Common myeloid progenitor, CD34-positive (primary cell): Measurements from ENCODE around the gene NCOA3.

Experiments
- CTCF ChIA-PET: fragments of 350-600 bp; sonication (Branson Sonifier 250); formaldehyde crosslinking; loops from one replicate; lab custom pipeline; 2021; ENCODE audit warnings: antibody characterized with exemption; lab: Charles Lee
- POLR2A ChIA-PET: fragments of 350-600 bp; sonication (Branson Sonifier 250); formaldehyde crosslinking; loops from one replicate; lab custom pipeline; 2021; ENCODE audit warnings: antibody characterized with exemption; lab: Charles Lee
- DNase-seq, 3 donors: peaks; one replicate each; pipeline versions ENCODE4 v3.0.0 to v3.0.0-alpha.2; 2013
- H3K27ac ChIP-seq, 2 experiments: 1 replicate in 1 of 2; 2 replicates in 1 of 2; pipeline ENCODE4 v1.7.0; 2013; ENCODE audit warnings: inconsistent platforms in 2 of 2, low read length in 2 of 2, mild to moderate bottlenecking in 2 of 2, low read depth in 1 of 2, moderate library complexity in 1 of 2; ENCODE audit not compliant: severe bottlenecking in 2 of 2, insufficient read depth in 1 of 2, poor library complexity in 1 of 2
- H3K27me3 ChIP-seq, 5 experiments: replicated peaks in 2 of 5; 1 replicate in 3 of 5; 2 replicates in 2 of 5; pipeline versions ENCODE4 v1.6.1 to v1.7.0; 2013; ENCODE audit warnings: low read length in 4 of 5, mild to moderate bottlenecking in 2 of 5, moderate library complexity in 2 of 5, inconsistent platforms in 1 of 5; ENCODE audit not compliant: insufficient read depth in 5 of 5, control insufficient read depth in 4 of 5
- H3K36me3 ChIP-seq, 4 experiments: 1 replicate in 2 of 4; 2 replicates in 2 of 4; pipeline versions ENCODE4 v1.6.1 to v1.7.0; 2013; ENCODE audit warnings: low read length in 3 of 4, control low read depth in 1 of 4, mild to moderate bottlenecking in 1 of 4; ENCODE audit not compliant: control insufficient read depth in 4 of 4, insufficient read depth in 4 of 4
- H3K4me1 ChIP-seq, 4 experiments: 1 replicate in 3 of 4; 2 replicates in 1 of 4; pipeline versions ENCODE4 v1.6.1 to v1.7.1; 2013; ENCODE audit warnings: low read length in 3 of 4, mild to moderate bottlenecking in 3 of 4, control low read depth in 1 of 4, inconsistent platforms in 1 of 4, moderate library complexity in 1 of 4; ENCODE audit not compliant: control insufficient read depth in 4 of 4, insufficient read depth in 4 of 4; ENCODE audit errors: control extremely low read depth in 1 of 4
- H3K4me3 ChIP-seq, 7 experiments: 1 replicate in 4 of 7; 2 replicates in 3 of 7; pipeline versions ENCODE4 v1.5.1 to v1.7.0; 2013; ENCODE audit warnings: mild to moderate bottlenecking in 7 of 7, low read length in 6 of 7, moderate library complexity in 6 of 7, inconsistent platforms in 2 of 7, low read depth in 2 of 7, control low read depth in 1 of 7; ENCODE audit not compliant: insufficient read depth in 4 of 7, control insufficient read depth in 1 of 7; ENCODE audit errors: extremely low read depth in 1 of 7
- H3K9me3 ChIP-seq, 5 experiments: 1 replicate in 4 of 5; 2 replicates in 1 of 5; pipeline versions ENCODE4 v1.6.1 to v1.7.1; 2013; ENCODE audit warnings: low read length in 4 of 5, mild to moderate bottlenecking in 2 of 5, inconsistent platforms in 1 of 5, low read depth in 1 of 5, moderate library complexity in 1 of 5; ENCODE audit not compliant: control insufficient read depth in 4 of 5, insufficient read depth in 2 of 5; ENCODE audit errors: control extremely low read depth in 1 of 5
- WGBS: methylation state at CpG from one replicate; pipeline ENCODE4 v1.1.5; 2013; ENCODE audit not compliant: insufficient coverage; 5-methylcytosine and 5-hydroxymethylcytosine counted together

The NCOA3 gene

DNA sequence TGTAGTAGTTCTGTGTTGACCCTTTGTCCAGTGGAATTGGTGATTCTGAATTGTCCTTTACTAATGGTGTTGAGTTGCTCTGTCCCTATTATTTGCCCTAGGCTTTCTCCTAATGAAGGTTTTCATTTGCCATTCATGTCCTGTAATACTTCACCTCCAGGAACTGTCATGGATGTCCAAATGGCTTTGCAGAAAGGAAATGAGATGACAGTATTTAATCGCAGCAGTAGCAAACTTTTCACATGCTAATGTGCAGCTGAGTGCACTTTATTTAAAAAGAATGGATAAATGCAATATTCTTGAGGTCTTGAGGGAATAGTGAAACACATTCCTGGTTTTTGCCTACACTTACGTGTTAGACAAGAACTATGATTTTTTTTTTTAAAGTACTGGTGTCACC, 152.2 kb downstream of the NCOA3 start:
- peaks cover 17 to 57% (median 33%) of the 10 kb centered on the region in 4 experiments for H3K36me3 ChIP-seq
- ChIA-PET POLR2A (no interaction called here), CTCF (interaction anchor here (0.7 to 1.7 kb wide), 2 partner anchors 9 to 23 kb away, joined by 3 to 9 read pairs; no protein-coding TSS in a partner anchor)
- WGBS = 0% methylated on average over 1 of the region's 2 CpGs
- no peak overlapping the region for H3K27ac ChIP-seq
- no peaks in the 10 kb centered on the region for H3K27me3 ChIP-seq
- peaks cover 0 to 44% (median 21%) of the 10 kb centered on the region in 4 experiments for H3K4me1 ChIP-seq
- no peaks in the 10 kb centered on the region for H3K9me3 ChIP-seq
- DNase-seq = no peak
- no peak overlapping the region for H3K4me3 ChIP-seq

DNA sequence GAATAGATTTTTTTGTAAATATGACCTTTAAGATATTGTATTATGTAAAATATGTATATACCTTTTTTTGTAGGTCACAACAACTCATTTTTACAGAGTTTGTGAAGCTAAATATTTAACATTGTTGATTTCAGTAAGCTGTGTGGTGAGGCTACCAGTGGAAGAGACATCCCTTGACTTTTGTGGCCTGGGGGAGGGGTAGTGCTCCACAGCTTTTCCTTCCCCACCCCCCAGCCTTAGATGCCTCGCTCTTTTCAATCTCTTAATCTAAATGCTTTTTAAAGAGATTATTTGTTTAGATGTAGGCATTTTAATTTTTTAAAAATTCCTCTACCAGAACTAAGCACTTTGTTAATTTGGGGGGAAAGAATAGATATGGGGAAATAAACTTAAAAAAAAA, 152.7 kb downstream of the NCOA3 start:
- no peak overlapping the region for H3K27ac ChIP-seq
- no CpG with 5 or more reads among the region's 1 CpG for WGBS

DNA sequence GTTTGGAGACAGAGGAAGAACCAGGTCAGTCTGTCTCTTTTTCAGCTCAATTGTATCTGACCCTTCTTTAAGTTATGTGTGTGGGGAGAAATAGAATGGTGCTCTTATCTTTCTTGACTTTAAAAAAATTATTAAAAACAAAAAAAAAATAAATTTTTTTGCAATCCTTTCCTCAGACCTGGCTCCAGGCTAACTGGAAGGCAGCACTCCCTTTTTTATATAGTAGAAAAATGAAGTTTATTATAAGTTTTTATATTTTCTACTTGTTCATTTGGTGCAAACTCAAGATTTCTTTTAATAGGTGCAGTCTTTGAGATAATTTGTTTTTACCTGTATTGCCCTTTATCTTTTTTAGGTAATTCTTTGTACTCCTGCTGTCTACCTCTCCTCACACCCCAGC, 153.9 kb downstream of the NCOA3 start:
- no peak for DNase-seq
- H3K4me3 ChIP-seq = no peak overlapping the region
- no peaks in the 10 kb centered on the region for H3K27me3 ChIP-seq
- no peaks in the 10 kb centered on the region for H3K9me3 ChIP-seq
- CTCF ChIA-PET = no interaction called here
- H3K27ac ChIP-seq = no peak overlapping the region
- H3K36me3 ChIP-seq = peaks cover 16 to 45% (median 30%) of the 10 kb centered on the region in 4 experiments
- H3K4me1 ChIP-seq = peaks cover 0 to 44% (median 21%) of the 10 kb centered on the region in 4 experiments
- POLR2A ChIA-PET = no interaction called here

More for the DNA sequence above, 152.7 kb downstream of the NCOA3 start:
- ChIA-PET CTCF (no interaction called here), POLR2A (no interaction called here)
- peaks cover 15 to 52% (median 32%) of the 10 kb centered on the region in 4 experiments for H3K36me3 ChIP-seq
- no peak for DNase-seq
- no peak overlapping the region for H3K4me3 ChIP-seq
- no peaks in the 10 kb centered on the region for H3K27me3 ChIP-seq
- H3K4me1 ChIP-seq = peaks cover 0 to 44% (median 21%) of the 10 kb centered on the region in 4 experiments
- H3K9me3 ChIP-seq = no peaks in the 10 kb centered on the region

DNA sequence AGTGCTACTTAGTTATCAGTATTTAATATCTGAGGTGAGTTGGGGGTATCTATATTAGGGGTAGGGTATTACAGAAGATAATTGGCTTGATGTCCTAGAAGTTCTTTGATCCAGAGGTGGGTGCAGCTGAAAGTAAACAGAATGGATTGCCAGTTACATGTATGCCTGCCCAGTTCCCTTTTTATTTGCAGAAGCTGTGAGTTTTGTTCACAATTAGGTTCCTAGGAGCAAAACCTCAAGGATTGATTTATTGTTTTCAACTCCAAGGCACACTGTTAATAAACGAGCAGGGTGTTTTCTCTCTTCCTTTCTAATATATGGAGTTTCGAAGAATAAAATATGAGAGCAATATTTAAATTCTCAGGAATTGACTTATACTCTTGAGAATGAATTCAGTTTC, 154.6 kb downstream of the NCOA3 start:
- H3K4me3 ChIP-seq = peak overlapping the region in 1 of 7 experiments; percentile 45
- CTCF ChIA-PET = no interaction called here
- H3K27ac ChIP-seq = peak overlapping the region in 1 of 2 experiments; percentile 41
- DNase-seq = peak; percentile 45 to 88 (median 80)
- H3K4me1 ChIP-seq = peaks cover 0 to 44% (median 21%) of the 10 kb centered on the region in 4 experiments
- POLR2A ChIA-PET = no interaction called here
- peaks cover 13 to 40% (median 27%) of the 10 kb centered on the region in 4 experiments for H3K36me3 ChIP-seq
- H3K9me3 ChIP-seq = no peaks in the 10 kb centered on the region
- WGBS = no CpG with 5 or more reads among the region's 2 CpGs
- H3K27me3 ChIP-seq = no peaks in the 10 kb centered on the region

DNA sequence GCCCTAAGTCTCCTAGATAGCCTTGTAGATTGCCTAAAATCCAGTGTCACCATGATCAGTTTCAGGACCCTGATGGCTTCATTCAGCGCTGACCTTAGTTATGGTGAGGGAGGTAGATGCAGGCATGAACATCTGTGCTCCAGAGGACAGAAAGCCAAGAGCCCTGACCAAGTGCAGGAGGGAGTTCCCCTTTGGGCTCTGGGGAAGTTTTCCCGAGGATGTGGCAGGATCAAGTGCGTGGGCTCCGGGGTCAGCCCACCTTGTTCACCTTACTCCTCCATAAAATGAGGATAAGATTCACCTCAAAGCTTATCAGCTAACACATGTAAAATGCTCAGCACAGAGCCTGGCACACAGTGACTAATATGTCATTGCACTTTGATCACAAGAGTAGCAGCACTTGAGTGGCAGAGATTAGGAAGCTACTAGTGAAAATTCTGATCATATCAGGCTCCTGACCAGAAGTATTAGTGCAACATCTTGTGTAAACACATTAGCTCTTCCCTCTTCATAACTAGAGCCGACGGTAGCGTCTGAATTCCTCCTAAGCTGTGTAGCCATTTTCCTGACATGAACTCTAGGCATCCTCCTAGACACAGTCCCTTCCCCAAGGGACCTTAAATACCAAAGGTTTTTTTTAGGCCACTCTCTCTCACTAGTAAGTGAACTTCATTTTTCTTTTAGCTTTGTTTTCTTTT, 158.4 kb downstream of the NCOA3 start:
- ChIA-PET CTCF (interaction anchor here (1.0 to 2.0 kb wide), 2 partner anchors 18 to 960 kb away, joined by 3 to 5 read pairs; no protein-coding TSS in a partner anchor), POLR2A (no interaction called here)
- no peaks in the 10 kb centered on the region for H3K27me3 ChIP-seq
- no peak overlapping the region for H3K27ac ChIP-seq
- no peak for DNase-seq
- no peak overlapping the region for H3K4me3 ChIP-seq
- H3K4me1 ChIP-seq = peaks cover 0 to 29% (median 18%) of the 10 kb centered on the region in 4 experiments
- no peaks in the 10 kb centered on the region for H3K9me3 ChIP-seq
- peaks cover 4 to 15% (median 9%) of the 10 kb centered on the region in 4 experiments for H3K36me3 ChIP-seq
- WGBS = 85% methylated on average over 6 of the region's 7 CpGs

DNA sequence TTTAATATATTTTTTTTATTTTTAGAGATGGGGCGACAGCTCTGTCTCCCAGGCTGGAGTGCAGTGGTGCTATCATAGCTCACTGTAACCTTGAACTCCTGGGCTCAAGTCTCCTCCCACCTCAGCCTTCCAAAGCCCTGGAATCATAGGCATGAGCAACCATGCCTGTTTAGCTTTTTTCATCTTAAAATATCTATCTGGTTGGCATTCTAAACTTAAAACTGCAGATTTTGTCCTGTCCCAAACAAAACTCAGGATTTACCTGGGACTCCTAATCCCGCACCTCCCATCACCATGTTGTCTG, 158.9 kb downstream of the NCOA3 start:
- WGBS = 100% methylated on average over 1 of the region's 2 CpGs
- CTCF ChIA-PET = interaction anchor here (1.0 to 2.0 kb wide), 2 partner anchors 18 to 960 kb away, joined by 3 to 5 read pairs; no protein-coding TSS in a partner anchor
- no peaks in the 10 kb centered on the region for H3K27me3 ChIP-seq
- H3K4me3 ChIP-seq = no peak overlapping the region
- no peak for DNase-seq
- H3K9me3 ChIP-seq = no peaks in the 10 kb centered on the region
- peaks cover 2 to 15% (median 6%) of the 10 kb centered on the region in 4 experiments for H3K36me3 ChIP-seq
- POLR2A ChIA-PET = no interaction called here
- H3K27ac ChIP-seq = no peak overlapping the region
- peaks cover 0 to 25% (median 16%) of the 10 kb centered on the region in 4 experiments for H3K4me1 ChIP-seq

DNA sequence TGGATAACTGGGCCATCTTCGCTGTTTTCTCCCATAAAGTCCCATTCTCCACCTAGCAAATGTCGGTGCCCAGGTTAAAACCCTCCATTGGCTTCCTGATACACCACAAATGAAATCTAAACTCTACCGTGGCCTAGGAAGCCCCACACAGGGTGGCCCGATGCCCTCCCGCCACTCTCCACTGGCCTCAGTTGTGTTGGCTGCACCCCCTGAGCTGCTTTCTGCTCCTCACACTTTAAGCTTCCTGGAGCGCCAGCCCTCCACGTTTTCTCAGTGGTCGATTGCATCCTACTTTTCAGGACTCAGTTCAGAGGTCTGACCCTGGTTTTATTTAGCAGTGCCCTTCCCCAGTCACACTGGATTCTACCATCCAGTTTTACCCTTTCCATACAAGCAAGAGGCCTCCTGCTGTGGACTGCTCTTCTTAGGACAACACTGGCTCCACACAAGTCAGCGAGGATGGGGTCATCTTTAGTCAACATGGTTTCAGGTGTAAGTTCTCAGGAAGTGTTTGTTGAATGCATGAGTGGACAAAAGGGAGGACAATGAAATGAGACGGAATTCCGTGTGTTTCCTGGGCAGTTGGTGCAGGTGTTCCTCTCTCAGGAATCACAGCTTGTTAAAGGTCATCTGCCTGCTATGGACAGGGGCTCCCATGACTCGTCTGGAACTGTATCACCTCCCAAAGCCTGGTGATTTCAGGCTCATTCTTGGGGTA, 159.5 kb downstream of the NCOA3 start:
- DNase-seq = no peak
- no peaks in the 10 kb centered on the region for H3K9me3 ChIP-seq
- H3K27ac ChIP-seq = no peak overlapping the region
- peaks cover 2 to 15% (median 6%) of the 10 kb centered on the region in 4 experiments for H3K36me3 ChIP-seq
- ChIA-PET POLR2A (no interaction called here), CTCF (interaction anchor here (0.9 to 4.0 kb wide), 4 partner anchors 13 to 959 kb away, joined by 3 to 32 read pairs (median 4); no protein-coding TSS in a partner anchor)
- peaks cover 0 to 20% (median 14%) of the 10 kb centered on the region in 4 experiments for H3K4me1 ChIP-seq
- H3K4me3 ChIP-seq = no peak overlapping the region
- WGBS = 92% methylated on average over 10 of the region's 12 CpGs
- no peaks in the 10 kb centered on the region for H3K27me3 ChIP-seq
